Measurements from ENCODE around the gene ADPRH.

ADPRH gene

DNA sequence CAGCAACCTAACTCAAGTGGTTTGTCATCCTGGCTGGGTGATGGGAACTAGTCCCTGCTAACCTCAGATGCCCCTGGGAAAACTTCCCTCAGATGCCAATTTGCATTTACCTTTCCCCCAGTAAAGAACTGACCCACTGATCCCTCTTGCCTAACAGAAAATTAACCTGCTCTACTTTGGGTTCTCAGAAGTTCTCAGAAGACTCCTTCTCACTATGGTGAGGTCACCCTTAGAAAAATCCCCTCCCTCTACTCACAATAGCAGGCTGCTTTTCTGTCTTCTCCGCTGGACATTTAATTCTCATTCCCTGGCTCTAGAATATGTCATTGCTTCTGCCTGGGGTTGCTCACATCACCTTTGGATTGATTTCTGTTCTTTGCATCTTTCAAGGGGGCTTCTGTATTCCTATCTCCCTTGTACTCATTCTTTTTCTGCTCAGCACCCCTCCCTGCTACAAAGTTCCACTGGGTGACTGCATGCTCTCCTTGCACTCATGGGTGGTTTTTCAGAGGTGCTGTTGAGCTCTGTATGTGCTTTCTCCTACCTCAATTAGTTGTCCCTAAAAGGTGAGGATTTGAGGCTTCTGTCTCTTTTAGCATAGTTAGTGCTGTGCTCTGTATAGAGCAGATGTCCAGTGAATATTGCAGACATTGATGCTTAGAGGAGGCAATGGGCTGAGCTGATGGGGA is 19.3 kb downstream of the ADPRH start:
- no peak for DNase-seq

DNA sequence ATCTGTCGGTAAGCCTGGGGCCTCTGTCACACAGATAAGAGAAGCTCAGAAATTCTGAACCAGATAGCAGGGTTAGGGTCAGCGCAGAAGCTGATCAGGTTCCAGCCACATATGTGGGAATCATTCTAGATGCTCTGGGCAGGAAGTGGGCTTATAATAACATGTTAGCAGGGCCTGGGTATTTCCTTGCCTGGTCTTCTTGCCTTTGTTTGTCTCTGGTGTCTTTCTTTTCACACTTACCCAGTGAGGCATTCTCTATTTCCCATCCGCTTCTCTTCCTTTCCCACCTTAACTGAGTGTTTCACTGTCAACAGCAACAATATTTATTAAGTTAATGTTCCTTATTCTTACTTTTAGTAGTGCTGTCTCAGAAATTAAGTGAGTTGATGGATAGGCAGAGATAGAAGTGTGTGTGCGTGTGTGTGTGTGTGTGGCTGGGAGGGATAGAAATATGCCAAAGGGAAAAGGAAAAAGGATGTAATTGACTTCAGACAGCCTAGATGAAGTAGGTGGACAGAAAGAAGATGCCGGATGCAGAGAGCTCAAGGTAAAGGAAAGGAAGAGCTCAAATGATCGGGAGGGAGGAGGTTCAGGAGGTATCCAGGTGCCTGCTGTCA is 20.4 kb downstream of the ADPRH start:
- DNase-seq: no peak

DNA sequence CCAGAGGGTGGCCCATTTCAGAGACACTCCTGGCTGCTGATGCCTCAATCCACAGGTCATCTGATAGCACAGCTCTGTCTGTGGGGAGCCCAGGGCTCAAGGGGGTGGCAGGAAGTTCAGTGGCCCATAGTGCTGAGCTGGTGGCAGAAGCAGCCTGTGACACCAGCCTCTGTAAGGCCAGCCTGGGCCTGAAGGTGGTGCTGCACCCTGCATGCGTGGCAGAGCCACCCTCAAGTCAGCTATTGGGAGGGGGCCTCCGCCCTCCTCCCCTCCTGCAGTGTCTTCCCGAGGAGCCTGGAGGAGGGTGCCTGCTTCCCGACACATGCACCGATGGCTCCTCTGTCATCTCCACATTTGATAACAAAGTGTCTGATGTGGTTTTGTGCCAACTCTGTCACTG is 21.4 kb downstream of the ADPRH start:
- DNase-seq: peak in 1 of 2 experiments; percentile 11

DNA sequence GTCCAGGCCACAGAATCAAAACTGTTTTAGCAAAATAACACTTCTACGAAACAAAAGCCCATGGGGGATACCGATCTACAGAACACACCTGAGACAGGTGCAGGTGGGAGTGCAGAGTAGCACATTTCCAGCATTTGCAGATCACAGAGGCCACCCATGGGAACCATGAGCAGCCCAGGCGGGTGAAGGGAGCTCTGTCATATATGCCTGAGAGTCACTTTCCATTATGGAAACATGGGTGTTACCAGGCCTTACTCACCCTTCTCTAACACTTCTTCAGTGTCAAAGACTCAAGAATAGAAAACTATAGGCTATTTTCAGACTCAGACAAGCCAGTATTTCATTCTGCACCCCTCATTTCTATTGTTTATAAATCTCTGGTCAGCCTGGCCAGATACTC is 21.9 kb downstream of the ADPRH start:
- DNase-seq: no peak

GRCh38 chr3:119602676-119603075 is 23.4 kb downstream of the ADPRH start:
- no peak for DNase-seq

DNA sequence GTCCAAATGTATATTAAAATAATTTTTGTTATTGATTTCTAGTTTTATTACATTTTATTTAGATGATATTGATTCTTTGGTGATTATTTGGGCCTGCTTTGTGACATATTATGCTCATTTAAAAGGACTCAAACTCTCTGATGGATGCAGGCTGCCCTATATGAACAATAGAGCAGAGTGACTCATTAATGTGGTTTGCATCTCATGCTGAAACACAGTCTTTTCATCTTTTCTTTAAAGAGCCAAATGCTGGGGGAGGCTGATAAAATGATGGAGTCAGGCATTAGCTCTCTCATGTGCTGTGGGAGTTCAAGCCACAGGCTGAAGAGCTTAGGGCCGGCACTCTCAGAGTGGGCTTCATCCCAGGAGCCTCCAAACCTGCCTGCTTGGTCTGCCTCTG is 25.6 kb downstream of the ADPRH start:
- DNase-seq: no peak

- no peak for DNase-seq
Observed at GRCh38 chr3:119608405-119609000, 29.2 kb downstream of the ADPRH start.

GRCh38 chr3:119609301-119609700 is 30.0 kb downstream of the ADPRH start:
- DNase-seq: no peak

DNA sequence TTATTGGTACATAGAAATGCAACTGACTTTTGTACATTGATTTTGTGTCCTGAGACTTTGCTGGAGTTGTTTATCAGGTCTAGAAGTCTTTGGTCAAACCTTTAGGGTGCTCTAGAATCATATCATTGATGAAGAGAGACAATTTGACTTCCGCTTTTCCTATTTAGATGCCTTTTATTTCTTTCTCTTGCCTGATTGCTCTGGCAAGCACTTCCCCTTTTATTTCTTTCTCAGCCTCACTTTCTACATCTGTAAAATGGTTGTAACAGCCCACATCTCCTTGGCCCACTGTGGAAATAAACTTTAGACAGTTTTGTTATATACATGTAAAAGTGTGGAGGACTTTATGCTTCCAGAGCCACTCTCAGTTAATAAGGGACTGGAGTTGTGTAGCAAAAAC is 32.4 kb downstream of the ADPRH start:
- no peak for DNase-seq

DNA sequence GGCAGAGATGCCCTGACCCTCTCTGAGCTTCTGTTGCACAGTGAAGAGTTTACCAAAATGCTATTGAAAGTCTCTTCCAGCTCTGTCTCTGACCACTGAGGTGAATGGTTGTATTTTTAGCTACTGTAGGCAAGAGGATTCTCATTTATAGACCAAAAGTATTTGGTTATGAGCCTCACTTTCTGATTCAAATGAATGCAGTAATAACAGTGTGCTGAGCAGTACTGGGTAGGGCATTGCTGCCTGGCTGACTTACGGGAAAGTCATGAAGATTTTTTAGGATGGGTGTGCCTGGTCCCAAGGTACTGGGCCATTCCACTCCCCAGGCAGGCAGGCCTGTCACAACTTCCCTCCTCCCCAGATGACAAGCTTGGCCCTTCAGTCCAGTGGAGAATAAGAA is 33.9 kb downstream of the ADPRH start:
- no peak for DNase-seq

- DNase-seq: no peak
Observed at GRCh38 chr3:119613872-119614271, 34.6 kb downstream of the ADPRH start.

DNA sequence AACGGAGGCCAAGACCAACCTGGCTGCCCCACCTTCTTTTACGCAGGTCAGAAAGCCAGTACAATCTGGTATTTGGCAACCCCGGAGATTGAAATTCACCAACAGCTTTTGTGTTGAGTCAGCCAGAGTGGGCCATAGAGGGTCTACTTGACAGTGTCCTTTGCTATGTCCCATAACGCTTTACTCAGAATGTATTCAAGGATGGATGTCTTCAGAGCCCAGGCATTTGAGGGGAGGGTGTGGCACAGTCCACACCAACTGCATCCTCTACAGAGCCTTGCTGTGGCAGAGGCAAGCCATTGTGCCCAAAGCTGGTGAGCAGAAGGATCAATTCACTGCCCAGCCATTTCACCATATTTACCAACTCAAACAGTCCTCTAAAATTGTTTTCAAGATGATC is 36.8 kb downstream of the ADPRH start:
- no peak for DNase-seq

DNA sequence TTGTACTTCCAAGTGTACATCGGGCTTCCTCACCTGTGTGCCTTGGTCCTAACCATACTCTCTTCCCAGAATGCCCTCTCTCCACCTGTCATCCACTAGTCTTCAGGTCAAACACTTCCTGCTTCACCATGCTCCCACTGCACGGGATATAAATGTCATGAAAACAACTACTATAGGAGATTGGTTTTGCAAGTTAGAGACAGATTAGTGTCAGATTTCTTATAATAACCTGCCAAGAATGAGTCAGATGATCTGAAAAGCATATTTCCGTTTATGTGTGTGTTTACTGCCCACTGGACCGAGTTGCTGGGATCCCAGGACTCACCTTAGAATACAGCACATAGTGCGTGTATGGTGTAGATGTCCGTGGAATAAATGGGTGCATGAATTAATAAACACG is 39.8 kb downstream of the ADPRH start:
- DNase-seq: no peak

DNA sequence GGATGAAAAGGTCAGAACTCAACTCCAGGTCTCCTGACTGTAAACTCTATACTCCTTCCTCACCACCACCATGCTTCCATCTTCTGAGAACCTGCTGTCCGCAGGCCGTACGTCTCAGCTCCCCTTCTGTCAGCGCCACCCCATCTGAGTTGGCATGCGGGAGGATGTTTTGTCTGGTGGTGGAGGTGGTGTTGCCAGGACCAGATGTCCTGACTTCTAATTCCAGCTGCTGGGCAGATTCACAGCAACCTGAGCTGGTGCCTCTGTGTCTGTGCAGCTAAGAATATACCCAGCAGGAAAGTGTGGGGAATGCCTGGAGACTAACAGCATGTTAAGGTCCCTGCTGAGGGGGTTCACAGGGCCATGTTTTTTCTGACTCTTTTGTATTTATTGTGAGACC is 41.6 kb downstream of the ADPRH start:
- no peak for DNase-seq

GRCh38 chr3:119624002-119624720 is 44.9 kb downstream of the ADPRH start:
- DNase-seq: no peak

GRCh38 chr3:119625451-119626153 is 46.3 kb downstream of the ADPRH start:
- no peak for DNase-seq

DNA sequence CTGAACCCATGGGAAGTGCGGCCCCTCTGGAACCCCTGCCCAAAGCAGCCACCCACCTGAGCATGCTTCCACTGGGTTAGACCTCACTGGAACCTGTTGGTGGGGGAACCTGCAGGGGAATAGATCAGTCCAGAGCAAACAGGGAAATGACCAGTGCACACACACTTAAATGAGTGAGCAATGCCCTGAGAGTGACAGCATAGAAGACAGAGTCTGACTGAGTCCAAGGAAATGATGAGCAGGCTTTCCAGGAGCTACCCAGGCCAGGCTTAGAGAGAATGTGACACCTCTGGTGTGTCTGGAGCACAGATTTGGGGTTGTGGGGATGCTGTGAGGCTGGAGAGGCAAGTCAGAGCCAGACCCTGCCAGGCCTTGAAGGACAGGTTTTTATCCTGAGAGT is 46.9 kb downstream of the ADPRH start:
- no peak for DNase-seq

GRCh38 chr3:119627461-119627860 is 48.2 kb downstream of the ADPRH start:
- no peak for DNase-seq

DNA sequence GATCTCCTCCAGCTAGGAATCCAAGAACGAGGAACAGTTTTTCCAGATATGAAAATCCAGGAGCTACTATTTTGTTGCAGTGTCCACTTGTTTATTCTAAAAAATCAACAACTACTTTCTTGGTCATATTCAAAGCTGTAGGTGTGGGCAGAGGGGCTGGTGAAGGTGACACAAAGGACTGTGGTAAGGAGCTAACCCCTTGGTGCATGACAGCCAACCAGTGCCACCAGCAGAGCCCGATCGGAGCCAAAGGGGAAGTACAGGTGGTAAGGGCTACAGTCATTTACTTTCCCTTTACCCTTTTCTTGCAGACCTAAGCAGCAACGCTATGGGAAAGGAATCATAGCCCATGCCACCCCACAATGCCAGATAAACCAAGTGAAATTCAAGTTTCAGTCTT is 49.1 kb downstream of the ADPRH start:
- no peak for DNase-seq

DNA sequence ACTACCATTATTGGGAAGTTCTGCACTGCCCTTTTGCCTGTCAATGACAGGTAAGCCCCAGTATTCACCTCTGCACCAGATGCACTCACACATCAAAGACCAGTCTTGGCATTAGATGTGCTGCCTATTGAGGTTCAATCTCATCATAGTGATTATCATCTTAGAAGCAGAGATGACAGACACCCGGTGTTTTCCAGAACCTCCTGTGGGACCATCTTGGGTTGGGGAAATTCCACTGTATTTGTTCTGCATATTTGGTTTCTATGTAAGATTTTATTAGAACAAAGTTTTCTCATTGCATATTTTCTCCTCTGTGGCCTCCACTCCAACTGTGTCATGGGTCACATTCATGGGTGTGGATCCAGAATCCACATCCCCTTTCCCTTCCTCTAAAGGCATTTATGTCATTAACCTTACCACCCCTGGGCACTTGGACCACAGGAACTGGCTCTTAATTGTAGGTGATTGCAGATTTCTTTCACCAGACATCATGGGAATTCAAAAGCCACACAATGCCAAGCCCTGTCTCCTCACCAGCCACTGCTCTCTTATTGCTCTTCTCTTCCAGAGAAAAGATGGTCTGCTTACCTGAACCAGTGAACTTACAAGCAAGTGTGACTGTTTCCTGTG is 49.6 kb downstream of the ADPRH start:
- DNase-seq: no peak

- DNase-seq: no peak
Observed at GRCh38 chr3:119630128-119630879, 51.0 kb downstream of the ADPRH start.

- no peak for DNase-seq
Observed at GRCh38 chr3:119630880-119631329, 51.6 kb downstream of the ADPRH start.

Data from NCI-H446 (cell line).